Measurements from ENCODE around the gene PPP2R5C. TPM values are rescaled to one million over a fixed set of nuclear protein-coding genes. Genes with fewer than 3 reads are reported as not detected.
A peak's percentile ranks its signal among the peaks of the same experiment; 100 is the strongest.

PPP2R5C gene
- total and polyA plus RNA-seq, 2 of the 8 experiments (the other 6 are each of a cell fraction or from before 2014, with no cell fraction given) = 49.6 to 95.9 TPM

GRCh38 chr14:101948666-101949216 is 187.2 kb downstream of the PPP2R5C start:
- WGBS, 2 experiments (ENCODE audit: extremely low coverage in 1 of 2, insufficient coverage in 1 of 2, insufficient read length in 1 of 2, insufficient replicate concordance in 2 of 2, low coverage in 1 of 2, low lambda C conversion rate in 2 of 2, missing lambda C conversion rate in 1 of 2) = 22% methylated on average over 29 of the region's 29 CpGs; no CpG with 5 or more reads in 1 of the 2 experiments
- Histone ChIP-seq H3K27me3 (replicated peaks in 1 of 4; ENCODE audit: control insufficient read depth in 3 of 4, extremely low read depth in 1 of 4, insufficient read depth in 3 of 4, low read length in 3 of 4) (peaks cover 13 to 23% (median 21%) of the 10 kb centered on the region in 4 experiments), H4K91ac (replicated peaks; ENCODE audit: insufficient read length, low read length) (peak overlapping the region; percentile 22), H2AK5ac (ENCODE audit: low read depth, low read length) (no peak overlapping the region), H3K4me3 (ENCODE audit: extremely low read depth in 1 of 4, insufficient read depth in 2 of 4, low read depth in 3 of 4, low read length in 4 of 4) (peak overlapping the region; percentile 72 to 96 (median 84)), H3K9ac (replicated peaks in 1 of 4; ENCODE audit: extremely low read depth in 1 of 4, low read depth in 3 of 4, low read length in 3 of 4) (peak overlapping the region; percentile 66 to 85 (median 84)), H2BK15ac (ENCODE audit: low read length) (0 out of 2 replicates have a peak overlapping the region, but pooled peaks have one; percentile 31), H3K18ac (ENCODE audit: extremely low read depth, low read length) (peak overlapping the region; percentile 60; the same call in 1 of the 2 replicates), H3K56ac (replicated peaks; ENCODE audit: insufficient read length, low read depth, low read length) (peak overlapping the region; percentile 7), H3K27ac (ENCODE audit: low read depth, low read length) (peak overlapping the region; percentile 84), H3K36me3 (ENCODE audit: control insufficient read depth in 2 of 4, insufficient read depth in 4 of 4, low read length in 3 of 4) (no peaks in the 10 kb centered on the region), H2BK120ac (replicated peaks; ENCODE audit: low read depth, low read length) (no peak overlapping the region), H3K23ac (ENCODE audit: insufficient read length) (no peak overlapping the region), H3K23me2 (ENCODE audit: low read depth, low read length) (peaks cover 13% of the 10 kb centered on the region), H3K4me1 (replicated peaks in 1 of 4; ENCODE audit: control insufficient read depth in 3 of 4, insufficient read depth in 4 of 4, low read length in 3 of 4) (peaks cover 0 to 12% (median 5%) of the 10 kb centered on the region in 4 experiments; a peak in 5 of 7 replicates), H3K9me3 (ENCODE audit: insufficient read depth in 2 of 2, low read depth in 1 of 2, low read length in 1 of 2) (no peaks in the 10 kb centered on the region), H2AFZ (ENCODE audit: low read length) (peak overlapping the region; percentile 97), H2BK5ac (ENCODE audit: low read depth, low read length) (peak overlapping the region; percentile 92), H3K79me1 (ENCODE audit: low read depth, low read length) (peaks cover 4% of the 10 kb centered on the region; the same call in 1 of the 2 replicates), H2BK12ac (ENCODE audit: low read depth, low read length) (peak overlapping the region; percentile 85), H4K8ac (ENCODE audit: extremely low read depth, insufficient read depth, low read length) (peak overlapping the region; percentile 97), H4K20me1 (replicated peaks in 1 of 2; ENCODE audit: control insufficient read depth in 1 of 2, insufficient read depth in 2 of 2, low read length in 2 of 2) (no peaks in the 10 kb centered on the region), H4K5ac (ENCODE audit: insufficient read length, low read depth, low read length) (peak overlapping the region; percentile 35), H2BK20ac (ENCODE audit: low read length) (no peak overlapping the region), H3K79me2 (ENCODE audit: control insufficient read depth in 1 of 2, insufficient read depth in 2 of 2, low read length in 2 of 2) (peaks cover 0 to 6% of the 10 kb centered on the region in 2 experiments; a peak in 1 of 4 replicates), H3K4ac (replicated peaks; ENCODE audit: insufficient read length, low read depth, low read length) (no peak overlapping the region), H3K4me2 (ENCODE audit: insufficient read depth in 1 of 2, low read depth in 2 of 2, low read length in 2 of 2) (peak overlapping the region; percentile 68 to 100), H3K14ac (ENCODE audit: insufficient read length) (no peak overlapping the region)
- TF ChIP-seq SAP30 (IDR thresholded peaks at IDR 0.05; ENCODE audit: insufficient read depth, insufficient replicate concordance, low read length) (no peak), HDAC2 (IDR thresholded peaks at IDR 0.05; ENCODE audit: borderline replicate concordance in 1 of 2, low read depth in 2 of 2, low read length in 2 of 2) (0 out of 4 replicates have a peak, but pooled peaks of 1 of the 2 experiments have one; percentile 21)
- DNase-seq (ENCODE audit: low read depth in 1 of 2, low spot score in 2 of 2) (no peak), FAIRE-seq (no peak)
- CTCF ChIA-PET (ENCODE audit: partially characterized antibody) = interaction anchor here (0.6 to 3.8 kb wide), 5 partner anchors 13 to 238 kb away, joined by 3 to 23 read pairs (median 3); no protein-coding TSS in a partner anchor
- POLR2A ChIA-PET (ENCODE audit: partially characterized antibody) = interaction anchor here (0.9 to 3.3 kb wide), 14 partner anchors 9 to 1546 kb away, joined by 3 to 21 read pairs (median 4); partner anchors contain the start of gene DYNC1H1
